NCI-H2196 (cell line): ENCODE results near the gene ECEL1.

Experiments used
- DNase-seq: peaks from one replicate; lab custom pipeline; 2025; ENCODE audit not compliant: unreplicated experiment; lab: John Stamatoyannopoulos, UW

Gene ECEL1

GRCh38 chr2:232523682-232524597 lies 36.3 kb upstream of the ECEL1 start:
- no peak for DNase-seq

- DNase-seq, result no peak
Measured at GRCh38 chr2:232523402-232523681, 35.7 kb upstream of the ECEL1 start.

GRCh38 chr2:232522623-232523401 lies 35.2 kb upstream of the ECEL1 start:
- no peak for DNase-seq

GRCh38 chr2:232521959-232522622 lies 34.5 kb upstream of the ECEL1 start:
- DNase-seq, result peak; percentile 54

- DNase-seq, result no peak
Measured at GRCh38 chr2:232521098-232521497, 33.5 kb upstream of the ECEL1 start.

- no peak for DNase-seq
Measured at GRCh38 chr2:232520489-232520888, 32.9 kb upstream of the ECEL1 start.

GRCh38 chr2:232519581-232520438 lies 32.2 kb upstream of the ECEL1 start, which contains the start of gene PRSS56:
Gene PRSS56, plus strand, starts transcription at chr2:232520388. Its CDS starts 211 bp downstream, at chr2:232520599.
- DNase-seq, result no peak

- no peak for DNase-seq
Measured at GRCh38 chr2:232518844-232519243, 31.2 kb upstream of the ECEL1 start.

GRCh38 chr2:232516551-232516950 lies 28.9 kb upstream of the ECEL1 start:
- DNase-seq, result no peak

GRCh38 chr2:232515639-232516038 lies 28.0 kb upstream of the ECEL1 start:
- no peak for DNase-seq

GRCh38 chr2:232513353-232513752 lies 25.7 kb upstream of the ECEL1 start:
- no peak for DNase-seq

- DNase-seq, result no peak
Measured at GRCh38 chr2:232512602-232513001, 25.0 kb upstream of the ECEL1 start.

- no peak for DNase-seq
Measured at GRCh38 chr2:232511336-232511890, 23.8 kb upstream of the ECEL1 start.

GRCh38 chr2:232508251-232508650 lies 20.6 kb upstream of the ECEL1 start:
- no peak for DNase-seq

GRCh38 chr2:232506709-232507108 lies 19.1 kb upstream of the ECEL1 start:
- DNase-seq, result no peak

- no peak for DNase-seq
Measured at GRCh38 chr2:232505856-232506255, 18.2 kb upstream of the ECEL1 start.

GRCh38 chr2:232504438-232504837 lies 16.8 kb upstream of the ECEL1 start:
- DNase-seq, result peak; percentile 71

GRCh38 chr2:232503809-232504323 lies 16.2 kb upstream of the ECEL1 start:
- DNase-seq, result no peak

- peak; percentile 32 for DNase-seq
Measured at GRCh38 chr2:232502911-232503808, 15.5 kb upstream of the ECEL1 start.
